Jurkat, Clone E6-1 (cell line): ENCODE results near the gene OR52I1.

Experiments
- DNase-seq: peaks from one replicate; pipeline ENCODE4 v3.0.0-alpha.2; 2011; ENCODE audit warnings: low read depth, low spot score
- H3K4me3 ChIP-seq: 2 replicates; pipeline ENCODE4 v1.5.1; 2011; ENCODE audit warnings: mild to moderate bottlenecking, low read length, control low read depth, moderate library complexity

The OR52I1 gene

GRCh38 chr11:4607781-4608666, 14.2 kb downstream of the OR52I1 start, which contains the start of gene TRIM68:
TSS of gene TRIM68 (minus strand) at chr11:4608231. CDS start at chr11:4605504, 2,727 bp downstream.
- H3K4me3 ChIP-seq = peak within 1 kb of the TSS; percentile 69
- DNase-seq = peak; percentile 82

GRCh38 chr11:4610258-4610935, 16.6 kb downstream of the OR52I1 start:
- DNase-seq = no peak
- H3K4me3 ChIP-seq = no peak overlapping the region

- DNase-seq = no peak
- no peak overlapping the region for H3K4me3 ChIP-seq
These were observed 18.1 kb downstream of the OR52I1 start for GRCh38 chr11:4611986-4612385.

GRCh38 chr11:4615856-4616444, 22.1 kb downstream of the OR52I1 start:
- DNase-seq = no peak
- H3K4me3 ChIP-seq = no peak overlapping the region

GRCh38 chr11:4619514-4619913, 25.7 kb downstream of the OR52I1 start:
- H3K4me3 ChIP-seq = no peak overlapping the region
- DNase-seq = no peak

GRCh38 chr11:4626207-4627099, 32.6 kb downstream of the OR52I1 start:
- H3K4me3 ChIP-seq = no peak overlapping the region
- DNase-seq = peak; percentile 41

GRCh38 chr11:4636136-4636535, 42.3 kb downstream of the OR52I1 start:
- no peak for DNase-seq
- H3K4me3 ChIP-seq = no peak overlapping the region

GRCh38 chr11:4636962-4637661, 43.3 kb downstream of the OR52I1 start, which contains the start of gene OR51D1:
TSS of gene OR51D1 (plus strand) at chr11:4637477. CDS start at chr11:4639791, 2,314 bp downstream.
- DNase-seq = peak; percentile 46
- H3K4me3 ChIP-seq = no peak within 1 kb of the TSS

GRCh38 chr11:4637662-4638047, 43.8 kb downstream of the OR52I1 start:
- no peak for DNase-seq
- H3K4me3 ChIP-seq = no peak overlapping the region

GRCh38 chr11:4639931-4640330, 46.1 kb downstream of the OR52I1 start:
- no peak overlapping the region for H3K4me3 ChIP-seq
- DNase-seq = no peak

- no peak for DNase-seq
- no peak overlapping the region for H3K4me3 ChIP-seq
These were observed 47.7 kb downstream of the OR52I1 start for GRCh38 chr11:4641501-4641900.

GRCh38 chr11:4642043-4642442, 48.2 kb downstream of the OR52I1 start:
- DNase-seq = no peak

GRCh38 chr11:4643076-4643475, 49.2 kb downstream of the OR52I1 start:
- no peak overlapping the region for H3K4me3 ChIP-seq
- no peak for DNase-seq

More at GRCh38 chr11:4642043-4642442, 48.2 kb downstream of the OR52I1 start:
- no peak overlapping the region for H3K4me3 ChIP-seq

- H3K4me3 ChIP-seq = no peak within 1 kb of the TSS
- no peak for DNase-seq
These were observed 49.8 kb downstream of the OR52I1 start, which contains the start of gene OR51E1 for GRCh38 chr11:4643682-4644081. TSS of gene OR51E1 (plus strand) at chr11:4643982. CDS start at chr11:4652527, 8,545 bp downstream.

- no peak overlapping the region for H3K4me3 ChIP-seq
- DNase-seq = no peak
These were observed 50.4 kb downstream of the OR52I1 start for GRCh38 chr11:4644233-4644632.
